GM19240 (cell line): ENCODE measurements around the gene PIGQ.

Experiments used
- DNase-seq: peaks from one replicate; pipeline ENCODE4 v3.0.0; 2011; ENCODE audit warnings: low spot score; ENCODE audit not compliant: insufficient read length

Gene PIGQ

DNA sequence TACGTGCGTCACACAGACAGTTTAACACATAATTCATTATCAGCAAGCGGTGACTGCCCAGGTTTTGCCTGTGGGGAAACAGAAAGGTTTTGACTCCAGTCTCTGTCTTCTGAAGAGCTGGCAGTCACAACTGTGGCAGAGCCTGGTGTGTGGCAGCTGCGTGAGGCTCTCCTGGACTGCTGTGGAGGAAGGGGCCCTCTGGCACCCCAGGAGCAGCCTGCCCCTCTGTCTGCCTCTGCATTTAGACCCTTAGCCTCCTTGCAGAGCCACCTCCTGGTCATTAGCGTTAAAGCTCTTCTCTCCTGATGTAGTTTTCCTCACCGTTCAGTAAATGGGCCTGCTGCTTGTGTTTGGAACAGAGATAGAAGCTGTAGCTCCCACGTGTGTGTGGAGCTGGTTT lies 31.0 kb downstream of the PIGQ start:
- no peak for DNase-seq

DNA sequence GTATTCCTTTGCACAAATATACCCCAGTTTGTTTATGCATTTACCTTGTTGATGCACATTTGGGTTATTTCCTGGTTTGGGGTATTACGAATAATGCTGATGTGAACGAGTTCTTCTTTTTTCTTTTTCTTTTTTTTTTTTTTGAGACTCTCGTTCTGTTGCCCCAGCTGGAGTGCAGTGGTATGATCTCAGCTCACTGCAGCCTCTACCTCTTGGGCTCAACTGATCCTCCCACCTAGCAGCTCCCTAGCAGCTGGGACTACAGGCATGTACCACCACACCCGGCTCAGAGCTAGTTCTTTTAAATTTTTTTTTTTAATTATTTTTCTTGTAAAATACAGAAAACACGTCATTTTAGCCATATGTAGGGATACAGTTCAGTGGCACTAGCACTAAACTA lies 34.2 kb downstream of the PIGQ start:
- no peak for DNase-seq

DNA sequence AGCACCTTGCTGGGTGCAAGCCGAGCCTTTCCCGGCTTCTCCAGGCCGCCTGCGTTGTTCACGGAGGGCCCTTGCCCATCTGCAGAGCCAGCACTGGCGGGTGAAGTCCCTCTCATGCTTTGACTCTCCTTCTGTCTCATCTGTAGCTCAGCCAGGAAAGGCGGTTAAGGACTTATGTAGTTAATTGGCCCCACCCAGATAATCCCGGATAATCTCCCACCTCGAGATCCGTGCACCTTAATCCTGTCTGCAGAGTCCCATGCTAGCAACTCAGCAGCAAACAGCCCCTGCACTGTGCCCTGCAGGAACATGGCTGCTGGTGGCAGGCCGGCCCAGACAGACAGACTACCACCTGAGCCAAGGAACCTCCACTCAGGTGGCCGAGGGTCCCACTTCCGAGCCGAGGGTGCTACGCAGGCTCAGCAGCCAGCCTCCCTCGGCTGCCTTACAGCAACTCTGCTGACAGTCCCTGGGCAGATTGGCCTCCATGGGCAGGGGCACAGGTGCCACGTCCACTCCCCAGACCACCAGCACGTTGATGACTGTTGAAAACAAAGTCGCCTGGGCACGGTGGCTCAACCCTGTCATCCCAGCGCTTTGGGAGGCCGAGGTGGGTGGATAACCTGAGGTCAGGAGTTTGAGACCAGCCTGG lies 37.0 kb downstream of the PIGQ start:
- no peak for DNase-seq

DNA sequence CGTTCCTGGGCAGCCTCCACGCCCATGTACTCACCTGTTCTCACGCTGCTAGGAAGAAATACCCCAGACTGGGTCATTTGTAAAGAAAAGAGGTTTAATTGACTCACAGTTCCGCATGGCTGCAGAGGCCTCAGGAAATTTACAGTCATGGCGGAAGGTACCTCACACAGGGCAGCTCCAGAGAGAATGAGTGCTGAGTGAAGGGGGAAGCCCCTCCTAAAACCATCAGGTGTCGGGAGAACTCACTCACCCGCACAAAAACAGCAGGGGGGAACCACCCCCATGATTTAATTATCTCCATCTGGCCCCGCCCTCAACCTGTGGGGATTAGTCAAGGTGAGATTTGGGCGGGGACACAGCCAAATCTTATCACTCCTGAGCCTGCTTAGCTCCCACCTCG lies 38.3 kb downstream of the PIGQ start:
- DNase-seq = no peak

- DNase-seq = no peak
Measured at GRCh38 chr16:609316-609715, 39.5 kb downstream of the PIGQ start.

- DNase-seq = no peak
Measured at GRCh38 chr16:609984-610383, 40.2 kb downstream of the PIGQ start.

DNA sequence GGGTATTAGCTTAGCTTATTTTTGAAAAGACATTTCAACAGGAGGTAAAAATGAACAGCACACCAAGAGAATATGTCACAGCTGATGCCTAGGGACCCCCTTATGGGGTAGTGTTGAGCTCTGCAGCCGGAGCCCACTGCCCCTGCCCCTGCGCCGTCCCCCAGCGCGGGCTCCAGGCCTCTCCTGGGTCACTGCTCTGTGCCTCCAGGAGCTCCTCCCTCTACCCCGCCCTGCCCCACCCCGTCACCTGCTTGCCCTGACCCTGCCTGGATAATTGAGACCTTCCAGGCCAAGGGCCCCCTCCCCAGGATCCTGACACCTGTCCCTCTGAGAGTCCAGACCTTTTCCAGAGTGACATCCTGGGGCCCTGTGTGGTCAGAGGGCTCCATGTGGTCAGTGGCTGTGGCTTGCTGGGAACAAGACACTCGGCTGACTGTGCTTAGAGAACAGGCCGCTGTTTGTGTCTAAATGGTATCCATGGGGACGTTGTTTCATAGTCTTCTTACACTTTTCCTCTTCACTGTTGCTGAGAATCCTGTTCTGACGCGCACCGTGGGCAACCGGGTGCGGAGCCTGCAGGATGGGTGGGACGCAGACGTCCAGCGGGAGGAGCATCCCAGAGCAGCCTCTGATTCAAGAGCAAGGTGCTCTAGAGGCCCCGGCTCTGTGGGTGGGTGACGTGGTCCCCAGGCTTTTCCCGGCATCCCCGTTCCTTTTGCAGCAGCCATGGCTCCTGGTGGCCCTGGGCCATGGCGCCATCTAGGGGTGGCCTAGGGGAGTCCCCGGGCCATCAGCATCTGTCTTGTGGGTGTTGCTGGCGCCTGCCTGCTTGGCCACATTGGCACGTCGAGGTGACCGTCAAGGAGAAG lies 41.0 kb downstream of the PIGQ start:
- DNase-seq = no peak

- no peak for DNase-seq
Measured at GRCh38 chr16:615122-615521, 45.4 kb downstream of the PIGQ start.

DNA sequence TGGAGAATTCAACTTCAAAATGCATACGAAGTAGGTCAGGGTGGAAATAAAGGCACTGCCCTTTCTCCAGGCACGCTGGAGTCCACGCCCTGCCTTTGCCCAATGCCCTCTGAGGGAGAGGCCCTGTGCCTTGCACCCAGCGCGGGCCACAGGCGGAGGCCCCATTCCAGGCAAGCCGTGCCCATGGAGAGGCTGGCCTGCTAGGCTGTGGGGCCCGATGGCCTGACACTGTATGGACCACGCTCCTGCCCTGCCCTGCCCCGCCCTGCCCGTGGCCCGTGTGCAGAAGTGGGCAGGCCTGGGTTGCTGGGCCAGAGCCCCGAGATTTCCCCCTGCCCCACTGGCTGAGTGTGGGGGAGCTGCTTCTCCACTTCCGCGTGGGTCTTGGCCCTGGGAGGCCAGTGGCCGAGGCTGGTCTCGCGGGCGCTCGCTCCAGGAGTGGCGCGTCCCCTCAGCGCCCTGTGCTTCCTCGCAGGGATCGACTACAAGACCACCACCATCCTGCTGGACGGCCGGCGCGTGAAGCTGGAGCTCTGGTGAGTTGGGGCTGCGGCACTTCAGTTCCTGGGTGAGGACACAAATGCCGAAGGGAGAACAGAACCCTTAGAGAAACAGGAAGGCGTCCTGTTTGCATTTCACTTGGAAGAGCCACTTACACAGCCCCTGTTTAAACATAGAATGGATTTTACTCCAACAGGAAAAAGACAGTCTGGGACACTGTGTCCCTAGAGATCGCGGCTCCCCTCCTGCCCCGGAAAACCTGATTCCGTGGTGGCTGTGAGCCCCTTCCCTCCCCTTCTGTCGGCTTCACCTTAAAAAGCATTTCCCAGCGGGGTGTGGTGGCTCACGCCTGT lies 47.2 kb downstream of the PIGQ start:
- no peak for DNase-seq

- no peak for DNase-seq
Measured at GRCh38 chr16:617855-618254, 48.1 kb downstream of the PIGQ start.

GRCh38 chr16:619476-620100 lies 49.8 kb downstream of the PIGQ start:
- DNase-seq = no peak

GRCh38 chr16:620700-621525 lies 51.1 kb downstream of the PIGQ start:
- no peak for DNase-seq

DNA sequence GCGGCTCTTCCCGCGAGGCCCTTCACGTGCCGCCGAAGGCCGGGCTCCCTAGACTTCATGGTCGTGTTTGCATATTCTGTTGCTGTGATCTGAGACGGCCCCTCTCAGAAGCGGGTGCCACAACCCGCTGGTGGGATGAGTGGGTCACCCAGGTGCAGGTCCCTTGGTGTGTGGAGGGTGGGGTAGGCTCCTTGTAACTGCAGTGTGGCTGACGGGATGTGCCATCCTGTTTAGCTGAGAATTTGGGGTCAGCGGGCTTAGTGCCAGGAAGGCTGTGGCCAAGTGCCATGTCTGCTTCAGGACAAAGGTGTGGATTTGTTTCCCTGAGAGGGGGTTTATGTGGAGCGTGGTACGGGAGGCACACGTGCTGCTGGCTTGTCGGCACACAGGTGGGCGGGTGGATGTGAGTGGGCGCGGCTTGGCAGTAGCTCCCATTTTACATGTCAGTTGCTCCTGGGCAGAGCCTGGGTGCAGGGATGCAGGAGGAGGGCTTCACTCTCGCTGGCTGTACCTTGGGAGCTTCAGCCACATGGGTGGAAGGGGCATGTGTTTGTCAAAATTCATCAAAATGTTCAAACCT lies 51.8 kb downstream of the PIGQ start:
- DNase-seq = no peak

- no peak for DNase-seq
Measured at GRCh38 chr16:622920-623280, 53.1 kb downstream of the PIGQ start.

GRCh38 chr16:624526-625070 lies 54.8 kb downstream of the PIGQ start:
- DNase-seq = no peak

- no peak for DNase-seq
Measured at GRCh38 chr16:625117-625976, 55.6 kb downstream of the PIGQ start.

- no peak for DNase-seq
Measured at GRCh38 chr16:625977-626765, 56.4 kb downstream of the PIGQ start.

- DNase-seq = no peak
Measured at GRCh38 chr16:626787-627453, 57.2 kb downstream of the PIGQ start.
